Psoas muscle (tissue), 8 donors: ENCODE measurements around the gene DLGAP1. TPM values are rescaled to one million over a fixed set of nuclear protein-coding genes. Genes with fewer than 3 reads are reported as not detected.

Experiments
- ATAC-seq, 4 donors: fragments of 200-7000 bp; cut with Tn5 transposase; one replicate each; pipeline ENCODE4 v1.9.1; 2020; ENCODE audit warnings: moderate library complexity in 3 of 4, mild to moderate bottlenecking in 2 of 4
- DNase-seq, 2 donors: peaks; one replicate each; pipeline ENCODE4 v3.0.0-alpha.2; 2020
- H3K27ac ChIP-seq: fragments of 200-600 bp; one replicate; pipeline ENCODE4 v1.8.0; 2022
- H3K27me3 ChIP-seq, 3 donors: fragments of 200-600 bp in 1 of 3; one replicate each; pipeline versions ENCODE4 v1.6.1 to v1.8.0; 2013 to 2022; ENCODE audit warnings: low read length in 2 of 3, mild to moderate bottlenecking in 2 of 3, moderate library complexity in 1 of 3; ENCODE audit not compliant: insufficient read depth in 3 of 3
- H3K36me3 ChIP-seq, 2 donors: fragments of 200-600 bp in 1 of 2; one replicate each; pipeline versions ENCODE4 v1.6.1 to v1.8.0; 2013 to 2022; ENCODE audit warnings: low read depth in 1 of 2, mild to moderate bottlenecking in 1 of 2, moderate library complexity in 1 of 2; ENCODE audit not compliant: insufficient read depth in 1 of 2
- H3K4me1 ChIP-seq: fragments of 200-600 bp; one replicate; pipeline ENCODE4 v1.8.0; 2022
- H3K4me3 ChIP-seq: fragments of 200-600 bp; one replicate; pipeline ENCODE4 v1.8.0; 2022; ENCODE audit warnings: mild to moderate bottlenecking
- H3K9me3 ChIP-seq: fragments of 200-600 bp; one replicate; pipeline ENCODE4 v1.8.0; 2022
- CTCF ChIP-seq: fragments of 200-600 bp; IDR thresholded peaks from one replicate; pipeline ENCODE4 v1.8.0; 2022; ENCODE audit warnings: antibody characterized with exemption
- WGBS, 3 donors: extraction: QIAGEN DNeasy Blood & Tissue Kit; methylation state at CpG; one replicate each; pipeline versions ENCODE4 v1.1.6 to v1.1.7; 2013; 5-methylcytosine and 5-hydroxymethylcytosine counted together
- intact Hi-C, 2 donors: fragments of 100-400 bp; cut with DNase I; formaldehyde crosslinking; loops; one replicate each; pipeline versions ENCODE4 v1.11.0 to v1.14.2; 2022
- polyA plus RNA-seq, 3 donors: library from polyadenylated mRNA; stranded (reverse); fragments of 200-250 nt; gene quantifications; one replicate each; pipeline ENCODE4 v1.2.3, GENCODE V29; 2013
- total RNA-seq, 4 donors: library from RNA; stranded (reverse); fragmentation: NEBNext Ultra II Directional in 2 of 4; extraction: Animal tissue kit (Norgen Biotek cat#: 25700) in 2 of 4; gene quantifications; one replicate each; pipeline versions ENCODE4 v1.2.1 to v1.2.4, GENCODE V29; 2021 to 2023
- donor health status: healthy with polysubstance abuse.
- donor health status: DM: no; HTN: no; CAD: no; lungs with moderate emphysema.
- donor health status: Bipolar disorder and iron deficiency.
- donor health status: healthy.
- donor health status: DM: yes; HTN: yes; CAD: no.
- donor health status: DM: no; HTN: no; CAD: no.
- donor health status: DM: no; HTN: no; CAD: no.
- donor health status: DM: yes; HTN: yes; CAD: no.

Gene DLGAP1
- total and polyA plus RNA-seq, 7 donors, result 0.09 to 0.26 (median 0.16) TPM; not detected in 1

GRCh38 chr18:4251206-4251605 is 203.9 kb downstream of the DLGAP1 start:
- TF ChIP-seq CTCF, result no peak
- intact Hi-C loops, result no loop called here
- H3K36me3 ChIP-seq, result no peaks in the 10 kb centered on the region
- no peak overlapping the region for H3K27ac ChIP-seq
- no peaks in the 10 kb centered on the region for H3K4me1 ChIP-seq
- DNase-seq (no peak), ATAC-seq (no peak)
- no peaks in the 10 kb centered on the region for H3K27me3 ChIP-seq
- no peak overlapping the region for H3K4me3 ChIP-seq
- no peaks in the 10 kb centered on the region for H3K9me3 ChIP-seq
- 47 to 69% (median 65%) methylated on average over 2 of the region's 2 CpGs for WGBS, 3 donors

- H3K27ac ChIP-seq, result no peak overlapping the region
- H3K4me3 ChIP-seq, result no peak overlapping the region
- no peak for ATAC-seq
- H3K9me3 ChIP-seq, result no peaks in the 10 kb centered on the region
- H3K36me3 ChIP-seq, result no peaks in the 10 kb centered on the region
- WGBS, 3 donors, result 51 to 75% (median 60%) methylated on average over 2 of the region's 2 CpGs
- no peaks in the 10 kb centered on the region for H3K27me3 ChIP-seq
- intact Hi-C loops, result no loop called here
- H3K4me1 ChIP-seq, result no peaks in the 10 kb centered on the region
- DNase-seq, result no peak
- TF ChIP-seq CTCF, result no peak
Measured at GRCh38 chr18:4250141-4250540, 205.0 kb downstream of the DLGAP1 start.

- no peaks in the 10 kb centered on the region for H3K4me1 ChIP-seq
- ATAC-seq (no peak), DNase-seq (no peak)
- H3K9me3 ChIP-seq, result no peaks in the 10 kb centered on the region
- no peak for TF ChIP-seq CTCF
- intact Hi-C loops, result no loop called here
- no peaks in the 10 kb centered on the region for H3K36me3 ChIP-seq
- H3K4me3 ChIP-seq, result no peak overlapping the region
- H3K27me3 ChIP-seq, result no peaks in the 10 kb centered on the region
- WGBS, 3 donors, result 80 to 93% (median 86%) methylated on average over 10 of the region's 10 CpGs
- no peak overlapping the region for H3K27ac ChIP-seq
Measured at GRCh38 chr18:4248686-4249085, 206.4 kb downstream of the DLGAP1 start.

GRCh38 chr18:4246374-4246773 is 208.7 kb downstream of the DLGAP1 start:
- H3K27ac ChIP-seq, result no peak overlapping the region
- H3K4me1 ChIP-seq, result no peaks in the 10 kb centered on the region
- 67 to 76% (median 69%) methylated on average over 4 of the region's 4 CpGs for WGBS, 3 donors
- intact Hi-C loops, result no loop called here
- ATAC-seq, result no peak
- no peaks in the 10 kb centered on the region for H3K27me3 ChIP-seq
- no peaks in the 10 kb centered on the region for H3K9me3 ChIP-seq
- no peaks in the 10 kb centered on the region for H3K36me3 ChIP-seq
- H3K4me3 ChIP-seq, result no peak overlapping the region
- no peak for TF ChIP-seq CTCF
- DNase-seq, result no peak

GRCh38 chr18:4245456-4245855 is 209.7 kb downstream of the DLGAP1 start:
- no peak for ATAC-seq

More at GRCh38 chr18:4245456-4245855, 209.7 kb downstream of the DLGAP1 start:
- Histone ChIP-seq H3K4me1 (no peaks in the 10 kb centered on the region), H3K27me3 (no peaks in the 10 kb centered on the region), H3K9me3 (no peaks in the 10 kb centered on the region), H3K27ac (no peak overlapping the region), H3K36me3 (no peaks in the 10 kb centered on the region), H3K4me3 (no peak overlapping the region)
- DNase-seq, result no peak
- WGBS, 3 donors, result 71 to 74% (median 73%) methylated on average over 3 of the region's 3 CpGs
- TF ChIP-seq CTCF, result no peak
- intact Hi-C loops, result no loop called here
